NOMO-1 treated with DMSO at 0.1 percent for 48 hours (cell line): Measurements from ENCODE around the gene PLCD4.

Experiments
- DNase-seq: peaks from one replicate; lab custom pipeline; 2025; ENCODE audit not compliant: unreplicated experiment; lab: John Stamatoyannopoulos, UW

PLCD4 gene

DNA sequence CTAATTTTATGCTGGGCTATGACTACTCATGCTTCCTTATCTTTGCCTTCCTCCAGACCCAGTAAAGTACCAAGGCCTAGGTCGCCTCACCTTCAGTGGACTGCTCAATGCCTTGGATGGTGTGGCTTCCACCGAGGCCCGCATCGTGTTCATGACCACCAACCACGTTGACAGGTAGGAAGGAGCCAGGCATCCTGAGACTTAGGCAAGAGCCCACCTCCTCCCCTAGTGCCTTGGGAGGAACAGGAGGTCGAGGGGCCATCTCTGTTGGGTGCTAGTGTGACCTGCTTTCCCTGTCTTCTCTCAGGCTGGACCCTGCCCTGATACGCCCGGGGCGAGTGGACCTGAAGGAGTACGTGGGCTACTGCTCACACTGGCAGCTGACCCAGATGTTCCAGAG is 55.1 kb downstream of the PLCD4 start:
- DNase-seq: no peak

DNA sequence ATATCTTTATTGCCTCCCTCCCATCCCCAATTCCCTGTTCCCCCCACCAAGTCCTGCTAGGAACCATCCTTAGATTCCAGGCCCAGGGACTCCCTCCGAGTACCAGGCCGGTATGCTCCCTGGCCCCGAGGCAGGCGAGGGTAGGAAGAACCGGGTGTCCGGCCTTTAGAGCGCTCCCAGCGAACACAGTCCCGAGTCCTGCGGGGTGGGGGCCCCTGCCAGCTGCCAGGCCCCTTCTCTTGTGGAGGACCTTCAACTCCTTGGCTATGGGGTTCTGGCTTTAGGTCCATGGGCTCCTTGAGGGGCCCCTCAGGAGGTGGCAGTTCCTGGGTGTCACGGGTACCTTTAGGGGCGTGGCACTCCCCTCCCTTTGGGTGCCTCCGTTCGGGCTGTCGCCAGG is 56.2 kb downstream of the PLCD4 start:
- no peak for DNase-seq

GRCh38 chr2:218664653-218665052 is 57.0 kb downstream of the PLCD4 start:
- no peak for DNase-seq

GRCh38 chr2:218671097-218671653 is 63.5 kb downstream of the PLCD4 start:
- no peak for DNase-seq

- peak; percentile 87 for DNase-seq
Observed at GRCh38 chr2:218671654-218672566, 64.2 kb downstream of the PLCD4 start, which contains the start of the genes RNF25 and STK36. Gene RNF25, minus strand, starts transcription at chr2:218672002. Its CDS starts 32 bp downstream, at chr2:218671970. Gene STK36, plus strand, starts transcription at chr2:218672086. Its CDS starts 744 bp downstream, at chr2:218672830.

- DNase-seq: peak; percentile 28
Observed at GRCh38 chr2:218679119-218679518, 71.4 kb downstream of the PLCD4 start.

- DNase-seq: no peak
Observed at GRCh38 chr2:218680061-218680460, 72.4 kb downstream of the PLCD4 start.
